Adrenal gland (tissue), 5 donors: ENCODE measurements around the gene LRCH1.

Experiments
- CTCF ChIP-seq, 6 experiments: fragments of 450-650 bp in 4 of 6; fragments of 200-600 bp in 2 of 6; sonication (generic) in 1 of 6; IDR thresholded peaks; 1 replicate in 5 of 6; 2 replicates in 1 of 6; pipeline versions ENCODE4 v1.5.1 to v1.8.0; 2016 to 2021; ENCODE audit warnings: antibody characterized with exemption in 6 of 6, mild to moderate bottlenecking in 2 of 6, moderate library complexity in 1 of 6
- POLR2A ChIP-seq, 2 donors: fragments of 450-650 bp; IDR thresholded peaks; one replicate each; pipeline ENCODE4 v1.6.1; 2017; ENCODE audit warnings: antibody characterized with exemption in 2 of 2, mild to moderate bottlenecking in 2 of 2, moderate library complexity in 1 of 2
- donor health status: DM: no; HTN: no; CAD: no.

DNA sequence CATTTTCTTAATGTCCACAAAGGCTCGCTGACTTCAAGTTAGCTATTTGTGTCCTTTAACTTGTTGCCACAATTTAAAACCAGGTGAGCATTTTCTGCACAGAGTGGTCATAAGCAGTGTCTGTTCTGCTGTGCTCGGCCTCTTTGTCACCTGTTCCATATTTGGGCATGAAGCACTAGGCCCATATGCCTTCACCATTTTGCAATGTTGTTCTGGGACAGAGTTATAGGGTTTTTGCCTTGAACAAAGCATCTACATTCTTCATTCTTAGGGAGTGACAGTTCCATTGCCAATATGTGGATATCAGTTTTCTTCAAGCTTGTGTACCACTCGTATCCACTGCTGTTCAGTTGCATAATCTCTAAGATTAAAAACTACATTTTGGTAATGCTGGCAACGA is 56.1 kb downstream of the LRCH1 start:
- no peak for TF ChIP-seq CTCF (IDR thresholded peaks at IDR 0.05)
- no peak for TF ChIP-seq POLR2A (IDR thresholded peaks at IDR 0.05)
